Measurements from ENCODE around the gene SLC38A9.

The SLC38A9 gene

DNA sequence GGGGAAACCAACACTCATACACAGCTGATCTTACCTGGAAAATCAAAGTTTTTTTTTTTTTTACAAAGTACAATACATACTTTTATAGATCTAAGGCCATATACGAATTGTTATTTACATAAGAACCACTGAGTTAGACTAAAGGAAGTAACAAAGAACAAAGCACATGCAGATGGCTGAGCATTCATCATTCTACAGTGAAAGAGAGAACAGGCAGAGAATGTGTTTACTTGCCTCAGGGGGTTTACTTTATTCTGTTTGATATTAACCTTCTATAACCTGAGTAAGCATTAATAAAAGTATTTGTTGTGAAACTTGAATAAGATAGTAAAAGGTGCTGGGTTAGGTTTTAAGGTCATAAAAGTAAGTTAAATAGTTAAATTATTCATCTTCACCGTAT, 54.7 kb downstream of the SLC38A9 start:
- no peak overlapping the region for H3K27ac ChIP-seq (ENCODE audit: low read depth, low read length)
- H3K4me1 ChIP-seq (ENCODE audit: control insufficient read depth, insufficient read depth, low read length, unreplicated experiment): no peaks in the 10 kb centered on the region
- no peak overlapping the region for H3K4me3 ChIP-seq (ENCODE audit: low read depth, low read length)
- H3K36me3 ChIP-seq (ENCODE audit: insufficient read depth, low read length): no peaks in the 10 kb centered on the region; the same call in 1 of the 2 replicates
- H2AFZ ChIP-seq (ENCODE audit: low read length, unreplicated experiment): no peak overlapping the region
- H3K27me3 ChIP-seq (ENCODE audit: insufficient read depth, low read length): no peaks in the 10 kb centered on the region
- no peaks in the 10 kb centered on the region for H3K79me2 ChIP-seq (ENCODE audit: control insufficient read depth, insufficient read depth, low read length, unreplicated experiment)

GRCh38 chr5:55650386-55650785, 61.7 kb downstream of the SLC38A9 start:
- no peaks in the 10 kb centered on the region for H3K79me2 ChIP-seq (ENCODE audit: control insufficient read depth, insufficient read depth, low read length, unreplicated experiment)
- no peak overlapping the region for H3K4me3 ChIP-seq (ENCODE audit: low read depth, low read length)
- peak overlapping the region; percentile 2; the same call in 1 of the 2 replicates for H3K27ac ChIP-seq (ENCODE audit: low read depth, low read length)
- H2AFZ ChIP-seq (ENCODE audit: low read length, unreplicated experiment): no peak overlapping the region
- no peaks in the 10 kb centered on the region; the same call in 1 of the 2 replicates for H3K36me3 ChIP-seq (ENCODE audit: insufficient read depth, low read length)
- peaks cover 12% of the 10 kb centered on the region for H3K4me1 ChIP-seq (ENCODE audit: control insufficient read depth, insufficient read depth, low read length, unreplicated experiment)
- no peaks in the 10 kb centered on the region for H3K27me3 ChIP-seq (ENCODE audit: insufficient read depth, low read length)

DNA sequence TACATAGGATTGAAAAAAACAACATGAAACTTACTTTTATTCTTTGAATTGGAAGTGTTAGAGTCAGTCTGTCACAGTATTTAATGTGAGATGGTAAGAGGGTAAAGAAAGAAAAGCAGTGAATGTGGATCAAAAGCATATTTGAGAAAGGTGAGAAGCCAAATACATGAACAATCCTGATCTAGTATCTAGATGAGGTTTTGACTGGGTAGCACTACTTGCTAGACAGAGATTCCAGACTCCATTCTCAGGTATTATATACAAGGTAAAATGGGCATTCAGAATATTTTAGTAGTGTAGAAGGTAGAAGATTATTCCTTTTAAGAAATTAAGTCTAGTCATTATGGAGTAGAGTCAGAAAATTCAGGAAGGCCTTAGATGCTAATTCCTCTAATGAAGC, 62.2 kb downstream of the SLC38A9 start:
- H3K27ac ChIP-seq (ENCODE audit: low read depth, low read length): peak overlapping the region; percentile 2; the same call in 1 of the 2 replicates
- peaks cover 16% of the 10 kb centered on the region for H3K4me1 ChIP-seq (ENCODE audit: control insufficient read depth, insufficient read depth, low read length, unreplicated experiment)
- no peaks in the 10 kb centered on the region for H3K79me2 ChIP-seq (ENCODE audit: control insufficient read depth, insufficient read depth, low read length, unreplicated experiment)
- H3K4me3 ChIP-seq (ENCODE audit: low read depth, low read length): no peak overlapping the region
- H3K36me3 ChIP-seq (ENCODE audit: insufficient read depth, low read length): no peaks in the 10 kb centered on the region; the same call in 1 of the 2 replicates
- no peaks in the 10 kb centered on the region for H3K27me3 ChIP-seq (ENCODE audit: insufficient read depth, low read length)
- no peak overlapping the region for H2AFZ ChIP-seq (ENCODE audit: low read length, unreplicated experiment)

GRCh38 chr5:55645304-55645703, 66.8 kb downstream of the SLC38A9 start:
- Histone ChIP-seq H2AFZ (ENCODE audit: low read length, unreplicated experiment) (no peak overlapping the region), H3K4me1 (ENCODE audit: control insufficient read depth, insufficient read depth, low read length, unreplicated experiment) (peaks cover 13% of the 10 kb centered on the region), H3K27ac (ENCODE audit: low read depth, low read length) (peak overlapping the region; percentile 40; the same call in 1 of the 2 replicates), H3K27me3 (ENCODE audit: insufficient read depth, low read length) (no peaks in the 10 kb centered on the region), H3K4me3 (ENCODE audit: low read depth, low read length) (no peak overlapping the region), H3K79me2 (ENCODE audit: control insufficient read depth, insufficient read depth, low read length, unreplicated experiment) (no peaks in the 10 kb centered on the region), H3K36me3 (ENCODE audit: insufficient read depth, low read length) (no peaks in the 10 kb centered on the region)

DNA sequence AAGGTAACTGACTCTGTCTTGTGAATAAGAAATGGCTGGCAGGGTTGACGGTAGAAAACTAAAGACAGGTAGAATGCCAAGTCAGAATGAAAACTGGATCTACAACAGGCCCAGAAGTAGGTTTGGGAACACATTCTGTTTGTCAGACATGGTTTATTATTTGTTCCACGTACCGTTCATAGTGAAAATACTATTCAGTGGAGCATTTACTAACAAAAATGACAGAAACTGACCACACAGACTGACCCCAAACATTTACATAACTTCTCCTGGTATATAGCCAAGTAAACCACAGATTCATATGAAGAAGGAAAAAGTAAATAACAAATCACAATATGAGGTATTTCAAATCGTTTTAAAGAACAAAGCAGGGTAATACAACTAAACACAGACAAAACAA, 73.7 kb downstream of the SLC38A9 start:
- no peaks in the 10 kb centered on the region for H3K36me3 ChIP-seq (ENCODE audit: insufficient read depth, low read length)
- H3K27me3 ChIP-seq (ENCODE audit: insufficient read depth, low read length): no peaks in the 10 kb centered on the region
- no peak overlapping the region for H3K4me3 ChIP-seq (ENCODE audit: low read depth, low read length)
- no peak overlapping the region for H2AFZ ChIP-seq (ENCODE audit: low read length, unreplicated experiment)
- H3K4me1 ChIP-seq (ENCODE audit: control insufficient read depth, insufficient read depth, low read length, unreplicated experiment): peaks cover 43% of the 10 kb centered on the region
- no peaks in the 10 kb centered on the region for H3K79me2 ChIP-seq (ENCODE audit: control insufficient read depth, insufficient read depth, low read length, unreplicated experiment)
- H3K27ac ChIP-seq (ENCODE audit: low read depth, low read length): no peak overlapping the region

GRCh38 chr5:55638051-55638450, 74.1 kb downstream of the SLC38A9 start:
- no peaks in the 10 kb centered on the region for H3K79me2 ChIP-seq (ENCODE audit: control insufficient read depth, insufficient read depth, low read length, unreplicated experiment)
- no peak overlapping the region for H3K27ac ChIP-seq (ENCODE audit: low read depth, low read length)
- H3K4me1 ChIP-seq (ENCODE audit: control insufficient read depth, insufficient read depth, low read length, unreplicated experiment): peaks cover 44% of the 10 kb centered on the region
- no peak overlapping the region for H2AFZ ChIP-seq (ENCODE audit: low read length, unreplicated experiment)
- no peak overlapping the region for H3K4me3 ChIP-seq (ENCODE audit: low read depth, low read length)
- H3K36me3 ChIP-seq (ENCODE audit: insufficient read depth, low read length): no peaks in the 10 kb centered on the region
- no peaks in the 10 kb centered on the region for H3K27me3 ChIP-seq (ENCODE audit: insufficient read depth, low read length)

DNA sequence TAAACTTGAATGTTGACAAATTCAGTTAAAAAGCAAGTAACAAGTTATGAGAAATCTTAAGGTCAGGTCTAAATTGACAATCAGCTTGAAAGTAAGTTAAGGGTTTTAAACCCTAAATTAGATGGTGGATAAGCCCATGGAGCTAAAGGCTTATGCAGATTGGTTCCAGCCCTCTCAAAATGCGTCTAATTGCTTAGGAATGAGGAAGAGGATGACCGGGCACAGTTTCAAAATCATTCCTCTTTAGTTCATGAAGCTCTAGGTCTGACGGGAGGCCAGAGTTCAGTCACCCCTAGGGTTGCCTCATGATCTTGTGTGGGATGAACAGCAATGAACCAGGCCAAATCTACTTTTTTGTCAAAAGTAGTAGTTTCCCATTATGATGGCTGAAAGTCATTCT, 75.4 kb downstream of the SLC38A9 start:
- no peaks in the 10 kb centered on the region for H3K36me3 ChIP-seq (ENCODE audit: insufficient read depth, low read length)
- H3K4me3 ChIP-seq (ENCODE audit: low read depth, low read length): no peak overlapping the region
- no peak overlapping the region for H3K27ac ChIP-seq (ENCODE audit: low read depth, low read length)
- no peaks in the 10 kb centered on the region for H3K27me3 ChIP-seq (ENCODE audit: insufficient read depth, low read length)
- peak overlapping the region; percentile 0 for H2AFZ ChIP-seq (ENCODE audit: low read length, unreplicated experiment)
- peaks cover 44% of the 10 kb centered on the region for H3K4me1 ChIP-seq (ENCODE audit: control insufficient read depth, insufficient read depth, low read length, unreplicated experiment)
- no peaks in the 10 kb centered on the region for H3K79me2 ChIP-seq (ENCODE audit: control insufficient read depth, insufficient read depth, low read length, unreplicated experiment)

- Histone ChIP-seq H2AFZ (ENCODE audit: low read length, unreplicated experiment) (no peak overlapping the region), H3K27me3 (ENCODE audit: insufficient read depth, low read length) (no peaks in the 10 kb centered on the region), H3K79me2 (ENCODE audit: control insufficient read depth, insufficient read depth, low read length, unreplicated experiment) (no peaks in the 10 kb centered on the region), H3K4me1 (ENCODE audit: control insufficient read depth, insufficient read depth, low read length, unreplicated experiment) (peaks cover 44% of the 10 kb centered on the region), H3K27ac (ENCODE audit: low read depth, low read length) (no peak overlapping the region), H3K36me3 (ENCODE audit: insufficient read depth, low read length) (no peaks in the 10 kb centered on the region), H3K4me3 (ENCODE audit: low read depth, low read length) (no peak overlapping the region)
Measured at GRCh38 chr5:55636177-55636576, 75.9 kb downstream of the SLC38A9 start.

GRCh38 chr5:55634866-55635265, 77.3 kb downstream of the SLC38A9 start:
- no peaks in the 10 kb centered on the region for H3K79me2 ChIP-seq (ENCODE audit: control insufficient read depth, insufficient read depth, low read length, unreplicated experiment)
- H3K4me1 ChIP-seq (ENCODE audit: control insufficient read depth, insufficient read depth, low read length, unreplicated experiment): peaks cover 44% of the 10 kb centered on the region
- H3K4me3 ChIP-seq (ENCODE audit: low read depth, low read length): no peak overlapping the region
- no peak overlapping the region for H2AFZ ChIP-seq (ENCODE audit: low read length, unreplicated experiment)
- peak overlapping the region; percentile 77 for H3K27ac ChIP-seq (ENCODE audit: low read depth, low read length)
- no peaks in the 10 kb centered on the region for H3K36me3 ChIP-seq (ENCODE audit: insufficient read depth, low read length)
- H3K27me3 ChIP-seq (ENCODE audit: insufficient read depth, low read length): no peaks in the 10 kb centered on the region

GRCh38 chr5:55634209-55634805, 77.8 kb downstream of the SLC38A9 start:
- Histone ChIP-seq H2AFZ (ENCODE audit: low read length, unreplicated experiment) (peak overlapping the region; percentile 24), H3K4me1 (ENCODE audit: control insufficient read depth, insufficient read depth, low read length, unreplicated experiment) (peaks cover 44% of the 10 kb centered on the region), H3K27ac (ENCODE audit: low read depth, low read length) (peak overlapping the region; percentile 77), H3K36me3 (ENCODE audit: insufficient read depth, low read length) (no peaks in the 10 kb centered on the region), H3K79me2 (ENCODE audit: control insufficient read depth, insufficient read depth, low read length, unreplicated experiment) (no peaks in the 10 kb centered on the region), H3K4me3 (ENCODE audit: low read depth, low read length) (peak overlapping the region; percentile 63), H3K27me3 (ENCODE audit: insufficient read depth, low read length) (no peaks in the 10 kb centered on the region)

GRCh38 chr5:55633574-55634208, 78.4 kb downstream of the SLC38A9 start:
- Histone ChIP-seq H3K27ac (ENCODE audit: low read depth, low read length) (peak overlapping the region; percentile 77), H3K79me2 (ENCODE audit: control insufficient read depth, insufficient read depth, low read length, unreplicated experiment) (no peaks in the 10 kb centered on the region), H2AFZ (ENCODE audit: low read length, unreplicated experiment) (peak overlapping the region; percentile 24), H3K4me1 (ENCODE audit: control insufficient read depth, insufficient read depth, low read length, unreplicated experiment) (peaks cover 42% of the 10 kb centered on the region), H3K36me3 (ENCODE audit: insufficient read depth, low read length) (no peaks in the 10 kb centered on the region), H3K27me3 (ENCODE audit: insufficient read depth, low read length) (no peaks in the 10 kb centered on the region), H3K4me3 (ENCODE audit: low read depth, low read length) (peak overlapping the region; percentile 63)

All from ACC112 (cell line).